Retinal pigment epithelial cell (primary cell): Measurements from ENCODE around the gene OAS1.
"Not testable (repeated sequence)": the region's sequence is repeated elsewhere in the genome, so short reads cannot be mapped to it uniquely, and the experiment has no call there.

Source experiments
- DNase-seq: peaks from one replicate; pipeline ENCODE4 v3.0.0-alpha.2; 2010; ENCODE audit warnings: low read depth
- H3K4me3 ChIP-seq: 2 replicates; pipeline ENCODE4 v1.5.1; 2011; ENCODE audit warnings: mild to moderate bottlenecking, low read length, control low read depth, moderate library complexity
- CTCF ChIP-seq: conservative IDR thresholded peaks from 2 replicates; pipeline ENCODE4 v1.5.1; 2011; ENCODE audit warnings: low read depth, low read length, control low read depth, inconsistent platforms

The OAS1 gene

GRCh38 chr12:112908548-112908947 lies 1.8 kb downstream of the OAS1 start:
- H3K4me3 ChIP-seq, result no peak overlapping the region

GRCh38 chr12:112909693-112910092 lies 2.9 kb downstream of the OAS1 start:
- no peak for TF ChIP-seq CTCF
- H3K4me3 ChIP-seq, result no peak overlapping the region
- DNase-seq, result no peak

More at GRCh38 chr12:112908548-112908947, 1.8 kb downstream of the OAS1 start:
- no peak for DNase-seq
- no peak for TF ChIP-seq CTCF

- TF ChIP-seq CTCF, result no peak
- no peak for DNase-seq
- no peak overlapping the region for H3K4me3 ChIP-seq
Measured at GRCh38 chr12:112913038-112913688, 6.4 kb downstream of the OAS1 start.

- not testable (repeated sequence) for DNase-seq, H3K4me3 ChIP-seq
Measured at GRCh38 chr12:112913888-112914287, 7.1 kb downstream of the OAS1 start.

- TF ChIP-seq CTCF, result no peak
- no peak overlapping the region for H3K4me3 ChIP-seq
- DNase-seq, result no peak
Measured at GRCh38 chr12:112916270-112916669, 9.5 kb downstream of the OAS1 start.

GRCh38 chr12:112919121-112919520 lies 12.4 kb downstream of the OAS1 start:
- DNase-seq, result no peak
- TF ChIP-seq CTCF, result no peak
- H3K4me3 ChIP-seq, result no peak overlapping the region

GRCh38 chr12:112924986-112925385 lies 18.2 kb downstream of the OAS1 start:
- no peak overlapping the region for H3K4me3 ChIP-seq
- TF ChIP-seq CTCF, result no peak
- no peak for DNase-seq

- H3K4me3 ChIP-seq, DNase-seq: not testable (repeated sequence)
Measured at GRCh38 chr12:112926416-112927033, 19.8 kb downstream of the OAS1 start.
